ENCODE measurements around the gene NIM1K.
A peak's percentile ranks its signal among the peaks of the same experiment; 100 is the strongest.
"Not testable (repeated sequence)": the region's sequence is repeated elsewhere in the genome, so short reads cannot be mapped to it uniquely, and the experiment has no call there.

Gene NIM1K

DNA sequence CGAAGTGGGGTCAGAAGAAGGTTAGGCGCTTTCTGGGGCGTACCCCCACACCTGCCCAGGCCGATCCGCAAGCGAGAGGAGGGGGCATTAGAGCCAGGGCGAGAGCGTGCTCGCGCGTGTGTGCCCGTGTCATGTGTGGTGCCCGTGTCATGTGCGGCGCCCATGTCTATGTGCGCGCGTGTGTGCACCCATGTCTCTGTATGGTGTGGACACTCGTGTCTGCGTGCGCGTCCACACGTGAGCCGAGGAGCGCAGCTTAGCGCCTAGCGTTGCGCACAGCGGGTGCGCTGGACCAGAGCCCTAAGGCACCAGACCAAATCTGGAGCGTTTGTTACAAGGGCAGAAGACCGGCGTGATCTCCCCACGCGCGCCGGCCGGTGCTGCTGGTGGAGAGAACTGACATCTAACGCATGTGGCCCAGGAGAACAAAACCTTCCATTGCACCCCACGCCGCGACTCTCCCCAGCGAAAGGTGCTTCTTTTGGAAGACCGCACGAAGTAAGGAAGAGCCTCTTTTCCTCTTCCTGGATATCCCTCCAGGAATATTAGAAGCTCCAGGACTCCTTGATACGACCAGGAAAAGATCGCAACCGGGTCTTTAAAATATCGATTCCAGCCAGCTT lies 644 bp downstream of the NIM1K start:
- peak; percentile 15 for DNase-seq

DNA sequence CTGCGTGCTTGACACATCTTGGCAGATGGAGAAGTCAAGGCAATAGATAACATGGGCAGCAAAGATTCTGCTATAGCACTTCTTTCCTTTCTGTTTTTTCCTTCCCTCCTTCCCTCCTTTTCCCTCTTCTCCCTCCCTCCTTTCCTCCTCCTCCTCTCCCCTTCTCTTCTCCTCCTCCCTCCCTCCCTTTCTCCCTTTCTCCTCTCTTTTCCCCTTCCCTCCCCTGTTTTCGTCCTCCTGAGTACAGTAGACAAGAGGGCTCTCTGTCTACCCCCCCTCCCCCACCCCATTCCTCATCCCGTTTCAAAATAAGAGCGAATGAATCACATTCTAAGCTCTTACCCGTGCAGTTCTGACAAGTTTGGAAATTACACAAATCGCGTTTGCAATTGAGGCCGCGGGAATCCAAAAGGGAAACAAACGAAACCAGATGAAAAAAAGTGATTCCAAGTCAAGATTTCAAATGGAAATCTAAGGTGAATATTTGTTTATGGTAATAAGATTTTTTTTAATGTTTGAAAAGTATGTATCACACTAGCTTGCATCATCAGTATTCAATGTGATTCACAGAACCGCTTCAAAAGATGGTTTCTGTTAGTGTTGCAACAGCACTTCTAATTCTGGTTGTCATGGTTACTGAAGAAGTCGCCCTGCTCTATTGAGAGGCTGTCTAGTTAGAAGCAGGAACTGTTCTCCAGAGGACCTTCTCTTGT lies 1.3 kb downstream of the NIM1K start:
- no peak for DNase-seq

DNA sequence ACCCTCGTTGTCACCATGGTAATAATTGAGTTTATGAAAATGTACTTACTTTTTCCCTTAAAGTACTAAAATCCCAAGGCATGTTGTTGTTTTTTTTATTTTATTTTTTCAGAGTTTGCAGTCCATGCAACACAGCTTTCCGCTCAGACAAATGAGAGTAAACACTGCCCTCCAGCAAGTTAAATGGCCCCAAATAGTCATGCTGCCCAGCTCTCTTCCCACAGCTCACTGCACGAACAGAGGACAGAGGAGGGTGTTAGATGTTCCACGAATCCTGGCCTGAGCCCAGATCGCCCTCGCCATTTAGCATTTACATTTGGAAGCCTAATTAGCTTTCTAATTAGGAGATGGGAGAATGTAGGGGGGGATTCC lies 1.9 kb downstream of the NIM1K start:
- DNase-seq = no peak

DNA sequence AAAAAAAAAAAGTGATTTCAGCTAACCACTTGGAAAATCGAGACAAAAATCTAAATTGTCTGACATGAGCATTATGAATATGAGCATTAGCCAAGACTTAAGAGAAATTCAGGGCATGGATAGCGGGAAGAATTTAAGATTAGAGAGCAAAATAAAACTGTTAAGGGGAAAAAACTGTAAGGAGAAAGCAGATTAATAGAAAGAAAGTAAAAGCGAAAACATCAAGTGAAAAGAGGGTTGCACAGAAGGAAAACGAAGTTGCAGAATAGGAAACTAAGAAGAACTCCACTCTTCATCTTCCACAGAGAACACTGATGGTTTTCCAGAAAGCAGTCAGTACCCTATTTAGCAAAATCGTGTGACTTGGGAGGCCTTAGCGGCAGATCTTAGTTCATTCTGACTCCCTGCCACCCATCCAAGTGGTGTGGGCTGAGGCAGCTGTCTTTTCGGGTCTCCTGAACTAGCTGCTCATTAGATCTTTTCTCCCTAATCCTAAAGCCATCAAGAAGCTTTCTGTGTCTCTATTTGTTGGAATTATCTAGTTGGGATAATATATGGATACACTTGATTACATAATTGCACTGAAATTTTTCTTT lies 3.7 kb downstream of the NIM1K start:
- DNase-seq = no peak

DNA sequence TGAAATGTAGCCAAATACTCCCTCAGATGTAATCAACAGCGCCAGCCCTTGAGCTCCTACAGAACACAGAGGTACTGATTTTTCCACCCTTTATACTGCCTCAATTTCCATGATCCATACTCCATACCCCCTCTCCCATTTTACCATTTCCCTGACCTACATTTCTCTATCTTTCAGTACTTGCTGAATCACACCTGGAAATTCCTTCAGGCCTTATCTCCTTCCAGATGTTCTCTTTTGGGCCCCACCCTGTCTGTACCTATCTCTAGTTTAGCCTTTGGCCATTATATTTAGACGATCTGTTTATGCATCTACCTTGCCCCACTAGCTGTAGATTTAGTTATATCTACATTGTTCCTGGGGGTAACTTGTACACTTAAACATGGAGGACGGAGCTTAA lies 5.5 kb downstream of the NIM1K start:
- no peak for DNase-seq

DNA sequence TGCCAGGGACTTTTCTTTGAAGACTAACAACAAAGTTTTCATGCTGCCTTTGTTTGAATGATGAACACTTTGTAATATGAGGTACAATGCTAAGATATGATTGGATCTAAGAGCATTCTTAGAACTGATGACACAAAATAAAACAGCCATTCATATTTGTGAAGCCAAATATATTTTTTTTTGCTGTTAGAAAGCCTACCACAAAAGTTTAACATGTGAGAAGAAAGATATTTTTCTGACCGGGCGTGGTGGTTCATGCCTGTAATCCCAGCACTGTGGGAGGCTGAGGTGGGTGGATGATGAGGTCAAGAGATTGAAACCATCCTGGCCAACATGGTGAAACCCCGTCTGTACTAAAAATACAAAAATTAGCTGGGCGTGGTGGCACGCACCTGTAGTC lies 9.4 kb downstream of the NIM1K start:
- not testable (repeated sequence) for DNase-seq

DNA sequence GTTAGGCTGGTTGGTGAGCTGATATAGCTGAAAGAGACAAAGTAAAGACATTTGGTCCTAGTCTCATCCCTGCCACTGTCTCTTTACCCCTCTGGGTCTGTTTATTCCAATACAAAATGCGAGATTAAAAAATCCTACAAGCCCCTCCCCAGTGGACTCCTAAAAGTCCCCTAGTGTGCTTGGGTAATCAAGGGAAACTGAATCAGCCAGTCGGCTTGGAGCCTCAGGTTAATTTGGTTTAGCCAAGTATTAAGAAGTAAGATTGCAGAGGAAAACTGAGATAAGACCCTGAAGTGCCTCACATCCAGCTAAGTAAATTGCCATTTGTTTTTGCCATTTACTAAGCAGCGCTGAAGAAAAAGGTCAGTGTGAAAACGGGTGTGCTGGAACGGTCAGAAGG lies 10.4 kb downstream of the NIM1K start:
- no peak for DNase-seq

DNA sequence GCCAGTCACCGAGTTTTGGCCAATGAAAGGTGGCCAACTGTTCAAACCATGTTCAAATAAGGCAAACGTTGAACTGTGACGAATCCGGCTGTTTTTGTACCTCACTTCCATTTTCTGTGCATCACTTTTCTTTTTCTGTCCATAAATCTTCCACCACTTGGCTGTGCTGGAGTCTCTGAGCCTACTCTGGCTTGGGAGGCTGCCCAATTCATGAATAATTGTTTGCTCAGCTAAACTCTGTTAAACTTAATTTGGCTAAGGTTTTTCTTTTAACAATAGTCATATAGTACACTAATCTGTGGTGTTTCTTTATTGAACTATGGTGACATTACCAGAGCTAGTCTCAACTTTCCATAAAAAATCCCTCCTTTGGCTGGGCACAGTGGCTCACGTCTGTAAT lies 11.3 kb downstream of the NIM1K start:
- no peak for DNase-seq

DNA sequence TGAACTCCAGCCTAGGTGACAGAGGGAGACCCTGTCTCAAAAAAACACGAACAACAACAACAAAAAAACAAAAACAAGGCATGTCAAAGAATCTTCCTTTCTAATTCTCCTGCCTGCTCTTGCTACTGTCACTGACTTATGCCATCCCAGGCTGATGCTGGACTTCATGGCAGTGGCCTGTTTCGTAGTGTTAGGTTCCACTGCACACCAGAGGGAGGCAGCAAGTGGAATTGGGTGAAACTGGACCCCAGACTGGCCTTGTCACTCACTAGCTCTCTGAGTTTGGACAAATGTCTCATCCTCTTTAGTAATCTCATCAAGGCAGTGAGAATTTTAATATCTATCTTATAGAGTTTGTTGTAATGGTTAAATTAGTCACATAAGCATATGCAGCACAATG lies 12.9 kb downstream of the NIM1K start:
- no peak for DNase-seq

DNA sequence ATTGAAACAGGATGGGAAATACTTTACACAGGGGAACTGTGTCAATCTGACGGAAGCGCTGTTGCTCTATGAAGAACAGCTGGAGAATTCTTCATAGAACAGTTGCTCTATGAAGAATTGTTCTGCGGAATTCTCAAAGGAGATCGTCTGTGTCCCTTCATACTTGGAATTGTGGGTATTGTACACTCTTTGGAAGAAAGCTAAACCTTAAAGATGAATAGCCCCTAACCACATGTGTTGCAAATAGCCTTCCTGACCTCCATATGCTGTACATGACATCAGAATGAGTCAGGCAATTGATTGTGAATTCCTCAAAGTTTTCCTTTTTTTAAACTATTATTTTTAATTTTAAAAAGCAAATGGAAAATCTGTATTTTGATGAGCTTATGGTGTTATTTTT lies 15.6 kb downstream of the NIM1K start:
- DNase-seq = no peak

DNA sequence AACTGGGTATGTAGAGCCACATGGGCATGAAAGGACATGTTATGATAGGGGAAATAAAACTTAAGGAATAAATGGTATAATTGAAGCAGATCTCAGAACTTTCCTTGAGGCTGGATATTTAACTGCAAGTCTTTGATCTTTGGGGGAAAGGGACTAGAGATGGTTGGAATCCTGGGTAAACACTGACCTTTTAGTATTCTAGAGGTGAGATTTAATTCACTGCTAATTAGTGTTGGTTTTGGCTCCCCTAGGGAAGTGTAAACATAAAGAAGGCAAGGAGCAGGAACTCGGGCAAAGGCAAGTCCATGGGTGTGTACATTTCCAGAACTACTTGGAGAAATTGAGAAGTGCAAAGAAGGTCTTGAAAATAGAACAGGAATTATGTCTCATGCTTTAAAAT lies 16.6 kb downstream of the NIM1K start:
- DNase-seq = no peak

DNA sequence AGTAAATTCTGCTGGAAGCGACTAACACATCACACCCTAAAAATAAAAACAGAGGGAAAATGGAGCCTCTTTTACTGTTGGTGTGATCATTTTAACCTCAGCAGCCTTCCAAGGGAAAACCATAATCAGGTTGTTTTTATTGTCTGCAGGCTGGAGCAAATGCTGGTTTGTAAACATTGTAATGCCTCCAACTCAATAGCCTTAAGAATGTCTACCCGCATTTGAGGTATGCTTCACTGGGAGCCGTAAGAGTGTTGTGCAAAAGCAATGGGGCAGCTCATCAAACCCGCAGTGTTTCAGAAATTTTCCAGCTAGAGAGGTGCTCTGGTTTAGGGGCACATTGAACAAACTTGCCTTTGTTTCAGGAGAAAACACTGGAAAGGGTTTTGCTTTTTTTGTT lies 17.0 kb downstream of the NIM1K start:
- DNase-seq = no peak

DNA sequence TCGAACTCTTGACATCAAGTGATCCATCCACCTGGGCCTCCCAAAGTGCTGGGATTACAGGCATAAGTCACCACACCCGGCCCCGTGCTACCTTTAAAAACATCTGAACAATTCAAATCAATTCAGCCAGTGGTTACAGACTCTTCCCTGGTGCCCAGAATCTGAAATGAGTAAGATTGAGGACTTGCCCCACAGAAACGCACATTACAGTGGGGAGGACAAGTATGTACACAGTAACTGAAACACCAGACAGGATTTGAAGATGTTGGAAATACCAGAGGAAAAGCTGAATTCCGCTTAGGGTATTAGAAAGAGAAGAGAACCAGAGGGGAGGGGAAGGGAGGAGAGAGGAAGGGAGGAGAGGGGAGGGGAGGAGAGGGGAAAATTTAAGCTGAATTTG lies 17.8 kb downstream of the NIM1K start:
- DNase-seq = no peak

DNA sequence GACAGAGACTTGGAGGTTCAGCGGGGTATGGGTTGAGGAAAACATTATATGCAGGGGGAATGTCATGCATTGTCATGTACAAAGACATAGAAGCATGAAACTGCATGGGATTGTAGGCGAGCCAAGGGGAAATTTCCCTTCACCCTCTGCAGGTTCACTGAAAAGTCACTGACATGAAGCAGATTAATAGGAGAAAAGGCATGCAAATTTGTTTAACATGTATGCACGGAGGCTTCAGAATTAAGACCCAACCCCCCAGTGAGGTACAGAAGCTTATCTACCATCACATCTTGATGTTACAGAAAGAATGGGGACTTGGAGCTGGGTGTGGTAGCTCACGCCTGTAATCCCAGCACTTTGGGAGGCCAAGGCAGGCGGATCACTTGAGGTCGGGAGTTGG lies 18.5 kb downstream of the NIM1K start:
- no peak for DNase-seq

DNA sequence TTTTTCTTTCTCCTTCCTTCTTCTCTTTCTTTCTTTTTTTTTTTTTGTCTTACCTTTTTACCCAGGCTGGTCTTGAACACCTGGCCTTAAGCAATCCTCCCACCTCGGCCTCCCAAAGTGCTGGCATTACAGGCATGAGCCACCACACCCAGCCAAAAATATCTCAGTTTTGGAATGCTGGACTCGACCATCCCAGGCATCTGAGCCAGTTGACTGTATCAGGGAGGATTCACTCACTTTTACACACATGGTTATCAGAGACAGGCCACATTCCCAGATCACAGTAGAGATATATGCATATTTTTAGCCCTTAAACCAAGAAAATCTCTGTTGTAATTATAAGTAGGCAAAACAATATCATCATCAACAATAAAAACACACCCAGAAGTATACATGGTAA lies 21.9 kb downstream of the NIM1K start:
- DNase-seq = no peak

DNA sequence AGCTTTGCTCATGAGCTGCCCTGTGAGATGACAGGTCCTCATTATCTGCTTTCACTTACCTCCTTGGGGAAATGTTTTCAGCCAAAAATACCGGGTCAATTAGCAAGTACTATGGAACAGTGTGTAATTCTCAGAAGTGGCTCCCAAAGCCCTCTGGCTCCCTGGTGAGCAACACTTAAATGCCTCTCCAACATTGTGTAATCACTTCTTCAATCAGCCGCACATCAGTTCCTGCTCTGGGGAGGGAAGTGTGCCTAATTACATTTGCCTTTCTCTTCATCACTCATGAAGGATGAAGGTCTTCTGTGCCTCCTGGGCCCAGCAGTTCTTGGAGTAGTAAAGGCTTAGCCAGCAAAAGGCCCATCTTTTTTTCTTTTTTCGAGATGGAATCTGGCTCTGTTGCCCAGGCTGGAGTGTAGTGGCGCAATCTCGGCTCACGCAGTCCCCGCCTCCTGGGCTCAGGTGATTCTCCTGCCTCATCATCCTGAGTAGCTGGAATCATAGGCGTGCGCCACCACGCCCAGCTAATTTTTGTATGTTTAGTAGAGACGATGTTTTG lies 23.1 kb downstream of the NIM1K start:
- no peak for DNase-seq

DNA sequence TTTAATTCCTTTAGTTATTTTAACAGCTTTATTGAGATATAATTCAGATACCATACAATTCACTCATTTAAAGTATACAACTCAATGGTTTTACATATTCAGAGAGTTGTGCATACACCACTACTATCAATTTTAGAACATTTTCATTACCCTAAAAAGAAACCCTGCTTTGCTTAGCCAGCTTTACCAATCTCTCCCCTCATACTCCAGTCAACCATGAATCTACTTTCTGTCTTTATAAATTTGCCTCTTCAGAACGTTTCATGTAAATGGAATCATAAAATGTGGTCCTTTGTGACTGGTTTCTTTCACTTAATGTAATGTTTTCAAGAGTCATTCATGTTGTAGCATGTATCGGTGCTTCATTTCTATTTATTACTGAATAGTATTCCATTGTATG lies 24.9 kb downstream of the NIM1K start:
- DNase-seq = no peak

DNA sequence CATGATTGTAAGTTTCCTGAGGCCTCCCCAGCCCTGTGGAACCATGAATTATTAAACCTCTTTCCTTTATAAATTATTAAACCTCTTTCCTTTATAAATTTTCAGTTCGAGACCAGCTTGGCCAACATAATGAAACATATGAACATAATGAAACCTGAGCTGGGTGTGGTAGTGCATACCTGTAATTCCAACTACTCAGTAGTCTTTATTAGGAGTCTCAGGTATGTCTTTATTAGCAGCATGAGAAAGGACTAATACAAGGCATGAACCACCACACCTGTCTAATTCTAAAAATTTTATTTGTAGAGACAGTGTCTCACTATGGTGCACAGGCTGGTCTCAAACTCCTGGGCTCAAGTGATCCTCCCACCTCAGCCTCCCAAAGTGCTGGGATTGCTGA lies 27.1 kb downstream of the NIM1K start:
- no peak for DNase-seq

DNA sequence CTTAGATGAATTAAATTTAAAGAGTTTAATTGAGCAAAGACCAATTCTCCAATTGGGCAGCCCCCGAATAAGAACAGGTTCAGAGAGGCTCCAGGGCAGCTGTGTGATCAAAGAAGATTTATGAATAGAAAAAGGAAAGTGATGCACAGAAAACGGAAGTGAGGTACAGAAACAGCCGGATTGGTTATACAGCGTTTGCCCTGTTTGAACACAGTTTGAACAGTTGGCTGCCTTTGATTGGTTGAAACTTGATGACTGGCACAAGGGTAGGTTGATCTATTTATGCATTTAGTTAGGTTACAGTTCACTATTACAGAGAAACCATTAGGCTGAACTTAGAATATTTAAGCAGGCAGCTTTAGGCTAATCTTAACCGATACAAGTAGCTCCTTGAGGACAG lies 29.5 kb downstream of the NIM1K start:
- DNase-seq = no peak

DNA sequence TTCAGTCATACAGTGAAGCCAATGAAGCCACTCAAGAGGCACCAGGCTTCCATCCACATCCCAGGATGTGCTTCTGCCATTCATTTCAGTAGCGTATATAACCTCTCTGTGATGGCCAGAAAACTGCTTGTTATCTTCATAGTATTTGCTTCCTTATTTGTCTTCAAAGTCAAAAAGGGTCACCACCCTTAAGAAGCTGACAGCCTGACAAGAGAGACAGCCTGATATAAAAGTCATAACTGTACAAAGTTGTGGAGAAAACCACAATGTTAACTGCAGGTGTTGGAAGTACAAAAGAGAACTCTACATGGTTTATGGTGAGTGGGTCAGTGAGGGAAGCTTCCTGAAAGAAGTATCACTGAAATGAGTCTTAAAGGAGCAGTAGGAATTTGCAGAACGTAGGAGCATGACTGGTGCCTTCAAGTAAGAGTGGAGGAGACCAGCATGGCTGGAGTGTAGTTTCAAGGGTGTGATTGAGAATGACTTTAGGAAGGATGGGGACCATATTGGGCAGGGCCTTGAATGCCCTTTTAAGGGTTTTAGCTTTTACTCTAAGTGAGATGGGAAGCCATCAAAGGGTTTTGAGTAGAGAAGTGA lies 33.7 kb downstream of the NIM1K start:
- DNase-seq = no peak

DNA sequence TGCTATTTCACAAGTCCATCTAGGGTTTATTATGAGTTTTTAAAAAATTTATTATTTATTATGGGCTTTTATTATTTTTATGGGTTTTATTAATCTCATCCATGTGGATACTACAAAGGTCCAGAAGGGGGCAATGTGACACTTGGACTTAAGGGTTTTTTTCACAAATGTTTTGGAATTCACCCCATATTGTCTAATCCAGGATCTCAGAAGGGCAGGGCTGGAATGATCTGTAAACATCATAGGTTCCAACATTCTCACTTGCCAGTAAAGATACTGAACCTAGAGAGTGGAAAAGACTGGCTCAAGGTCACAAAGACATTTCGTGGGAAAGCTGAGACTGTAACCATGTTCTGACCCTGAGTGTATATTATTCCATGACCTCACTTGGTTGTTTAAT lies 35.6 kb downstream of the NIM1K start:
- DNase-seq = no peak

DNA sequence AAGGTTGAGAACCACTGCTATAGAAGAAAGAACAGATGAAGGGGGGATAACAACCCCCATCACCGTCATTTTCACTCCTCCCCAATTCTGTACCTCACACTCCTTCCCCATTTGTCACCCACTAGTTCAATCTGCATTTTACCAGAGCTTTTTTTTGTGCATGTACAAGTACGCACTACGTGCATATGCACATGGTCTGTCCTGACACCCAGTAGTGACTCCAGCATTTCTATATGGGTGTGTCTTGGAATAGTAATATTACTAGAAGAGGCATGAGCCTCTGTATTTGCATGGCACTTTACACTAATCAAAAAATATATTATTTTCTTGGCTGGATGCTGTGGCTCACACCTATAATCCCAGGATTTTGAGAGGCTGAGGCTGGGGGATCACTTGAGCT lies 38.7 kb downstream of the NIM1K start:
- no peak for DNase-seq

DNA sequence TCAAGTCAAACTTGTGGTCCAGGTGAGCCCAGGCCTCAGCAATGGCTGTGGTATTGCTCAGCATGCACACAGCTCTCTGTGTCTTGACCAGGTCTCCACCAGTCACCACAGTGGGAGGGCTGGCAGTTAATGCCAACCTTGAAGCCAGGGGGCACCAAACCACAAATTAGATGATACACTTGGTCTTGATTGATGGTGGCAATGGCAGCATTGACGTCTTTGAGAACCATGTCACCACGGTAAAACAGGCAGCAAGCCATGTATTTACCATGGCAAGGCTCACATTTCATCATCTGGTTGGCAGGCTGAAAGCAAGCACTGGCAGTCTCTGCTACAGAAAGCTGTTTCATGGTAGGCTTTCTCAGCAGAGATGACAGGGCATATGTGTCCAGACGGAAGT lies 40.0 kb downstream of the NIM1K start:
- DNase-seq = no peak

All from activated CD4-positive, alpha-beta T cell treated with anti-CD3 and anti-CD28 coated beads, Interleukin-2, amount 50 U/mL, for 1 hour (primary cell).